SK-N-MC (cell line): Measurements from ENCODE around the gene VWA8.

Experiments
- FOXP2 ChIP-seq: optimal IDR thresholded peaks from 2 replicates; pipeline ENCODE3; 2011; ENCODE audit warnings: mild to moderate bottlenecking, moderate library complexity; ENCODE audit not compliant: insufficient read depth; ENCODE audit errors: extremely low read length, control extremely low read depth
- POLR2AphosphoS5 ChIP-seq: IDR thresholded peaks from 2 replicates; pipeline ENCODE4 v1.6.1; 2012; ENCODE audit warnings: mild to moderate bottlenecking, low read depth, low read length, borderline replicate concordance

GRCh38 chr13:41666644-41667043, 294.3 kb downstream of the VWA8 start:
- no peak for TF ChIP-seq POLR2AphosphoS5
- no peak for TF ChIP-seq FOXP2
